ENCODE measurements around the gene KCNK17.

KCNK17 gene

GRCh38 chr6:39338397-39338796, 24.2 kb upstream of the KCNK17 start:
- H3K4me3 ChIP-seq (ENCODE audit: low read depth, low read length) = no peak overlapping the region
- TF ChIP-seq CTCF (IDR thresholded peaks at IDR 0.05; ENCODE audit: low read depth, low read length, missing control alignments) = no peak
- no peak for DNase-seq (ENCODE audit: low read depth)

- DNase-seq (ENCODE audit: low read depth) = no peak
- no peak for TF ChIP-seq CTCF (IDR thresholded peaks at IDR 0.05; ENCODE audit: low read depth, low read length, missing control alignments)
- H3K4me3 ChIP-seq (ENCODE audit: low read depth, low read length) = no peak overlapping the region
Measured at GRCh38 chr6:39335780-39336545, 21.7 kb upstream of the KCNK17 start.

GRCh38 chr6:39333644-39334438, 19.6 kb upstream of the KCNK17 start:
- H3K4me3 ChIP-seq (ENCODE audit: low read depth, low read length) = no peak overlapping the region
- no peak for DNase-seq (ENCODE audit: low read depth)
- no peak for TF ChIP-seq CTCF (IDR thresholded peaks at IDR 0.05; ENCODE audit: low read depth, low read length, missing control alignments)

GRCh38 chr6:39330476-39330875, 16.3 kb upstream of the KCNK17 start:
- DNase-seq (ENCODE audit: low read depth) = no peak
- no peak for TF ChIP-seq CTCF (IDR thresholded peaks at IDR 0.05; ENCODE audit: low read depth, low read length, missing control alignments)
- H3K4me3 ChIP-seq (ENCODE audit: low read depth, low read length) = no peak overlapping the region

- no peak overlapping the region for H3K4me3 ChIP-seq (ENCODE audit: low read depth, low read length)
- TF ChIP-seq CTCF (IDR thresholded peaks at IDR 0.05; ENCODE audit: low read depth, low read length, missing control alignments) = no peak
- no peak for DNase-seq (ENCODE audit: low read depth)
Measured at GRCh38 chr6:39330057-39330456, 15.8 kb upstream of the KCNK17 start.

- no peak for DNase-seq (ENCODE audit: low read depth)
- no peak for TF ChIP-seq CTCF (IDR thresholded peaks at IDR 0.05; ENCODE audit: low read depth, low read length, missing control alignments)
- no peak overlapping the region for H3K4me3 ChIP-seq (ENCODE audit: low read depth, low read length)
Measured at GRCh38 chr6:39328066-39328465, 13.8 kb upstream of the KCNK17 start.

Measured in GM12864 (cell line).